HG03442 (cell line): Measurements from ENCODE around the gene ASB3.
"Not testable (repeated sequence)": the region's sequence is repeated elsewhere in the genome, so short reads cannot be mapped to it uniquely, and the experiment has no call there.

Experiments
- ATAC-seq: cut with Tn5 transposase; IDR thresholded peaks from one replicate; pipeline ENCODE4 v1.9.1; 2021; ENCODE audit warnings: mild to moderate bottlenecking, moderate library complexity; ENCODE audit not compliant: unreplicated experiment

ASB3 gene

GRCh38 chr2:53744395-53745065 is 42.2 kb downstream of the ASB3 start:
- ATAC-seq: no peak

GRCh38 chr2:53740170-53740569 is 46.6 kb downstream of the ASB3 start:
- no peak for ATAC-seq

GRCh38 chr2:53739032-53739431 is 47.7 kb downstream of the ASB3 start:
- ATAC-seq: no peak

GRCh38 chr2:53737091-53737490 is 49.7 kb downstream of the ASB3 start:
- no peak for ATAC-seq

GRCh38 chr2:53729143-53729762 is 57.5 kb downstream of the ASB3 start:
- ATAC-seq: no peak

- ATAC-seq: no peak
Observed at GRCh38 chr2:53727921-53728320, 58.8 kb downstream of the ASB3 start.

GRCh38 chr2:53725662-53726061 is 61.1 kb downstream of the ASB3 start:
- no peak for ATAC-seq

GRCh38 chr2:53724536-53724935 is 62.2 kb downstream of the ASB3 start:
- no peak for ATAC-seq

GRCh38 chr2:53720944-53721343 is 65.8 kb downstream of the ASB3 start:
- ATAC-seq: not testable (repeated sequence)

GRCh38 chr2:53715568-53715967 is 71.2 kb downstream of the ASB3 start:
- no peak for ATAC-seq

GRCh38 chr2:53711271-53711780 is 75.4 kb downstream of the ASB3 start:
- ATAC-seq: no peak

- ATAC-seq: no peak
Observed at GRCh38 chr2:53708988-53709387, 77.8 kb downstream of the ASB3 start.

GRCh38 chr2:53701221-53701620 is 85.5 kb downstream of the ASB3 start:
- no peak for ATAC-seq

- ATAC-seq: no peak
Observed at GRCh38 chr2:53697686-53698085, 89.1 kb downstream of the ASB3 start.

- no peak for ATAC-seq
Observed at GRCh38 chr2:53697092-53697491, 89.7 kb downstream of the ASB3 start.

GRCh38 chr2:53695575-53695974 is 91.2 kb downstream of the ASB3 start:
- ATAC-seq: no peak

GRCh38 chr2:53694096-53694771 is 92.5 kb downstream of the ASB3 start:
- ATAC-seq: no peak

GRCh38 chr2:53690876-53691275 is 95.9 kb downstream of the ASB3 start:
- ATAC-seq: no peak

- no peak for ATAC-seq
Observed at GRCh38 chr2:53672881-53673522, 113.8 kb downstream of the ASB3 start.

- no peak for ATAC-seq
Observed at GRCh38 chr2:53670331-53670730, 116.4 kb downstream of the ASB3 start.

GRCh38 chr2:53668624-53669026 is 118.1 kb downstream of the ASB3 start:
- ATAC-seq: no peak
